GF-D8 (cell line): Measurements from ENCODE around the gene TIGD3.
A peak's percentile ranks its signal among the peaks of the same experiment; 100 is the strongest.

Source experiments
- DNase-seq: peaks from one replicate; lab custom pipeline; 2025; lab: John Stamatoyannopoulos, UW

TIGD3 gene

GRCh38 chr11:65390099-65390941, 35.8 kb downstream of the TIGD3 start:
- no peak for DNase-seq

- DNase-seq = no peak
Observed at GRCh38 chr11:65390996-65391395, 36.4 kb downstream of the TIGD3 start.

GRCh38 chr11:65392186-65392829, 37.8 kb downstream of the TIGD3 start:
- no peak for DNase-seq

GRCh38 chr11:65392899-65393298, 38.3 kb downstream of the TIGD3 start:
- no peak for DNase-seq

GRCh38 chr11:65393513-65394079, 39.0 kb downstream of the TIGD3 start:
- DNase-seq = no peak

- no peak for DNase-seq
Observed at GRCh38 chr11:65394125-65394536, 39.6 kb downstream of the TIGD3 start.

GRCh38 chr11:65395961-65396530, 41.5 kb downstream of the TIGD3 start:
- no peak for DNase-seq

- DNase-seq = no peak
Observed at GRCh38 chr11:65396769-65397745, 42.5 kb downstream of the TIGD3 start.

- no peak for DNase-seq
Observed at GRCh38 chr11:65398362-65398910, 43.9 kb downstream of the TIGD3 start.

- no peak for DNase-seq
Observed at GRCh38 chr11:65399249-65399648, 44.7 kb downstream of the TIGD3 start.

GRCh38 chr11:65399845-65400244, 45.3 kb downstream of the TIGD3 start:
- DNase-seq = no peak

- DNase-seq = no peak
Observed at GRCh38 chr11:65400307-65401072, 45.9 kb downstream of the TIGD3 start.

GRCh38 chr11:65401073-65401802, 46.7 kb downstream of the TIGD3 start:
- no peak for DNase-seq

- no peak for DNase-seq
Observed at GRCh38 chr11:65401803-65402248, 47.3 kb downstream of the TIGD3 start.

- DNase-seq = no peak
Observed at GRCh38 chr11:65402790-65403189, 48.2 kb downstream of the TIGD3 start.

GRCh38 chr11:65403607-65404121, 49.1 kb downstream of the TIGD3 start:
- DNase-seq = peak; percentile 91

- no peak for DNase-seq
Observed at GRCh38 chr11:65404210-65404609, 49.7 kb downstream of the TIGD3 start.

- DNase-seq = no peak
Observed at GRCh38 chr11:65404638-65405339, 50.2 kb downstream of the TIGD3 start.
